Frontal cortex (tissue), 4 donors: ENCODE measurements around the gene PRKN. TPM values are rescaled to one million over a fixed set of nuclear protein-coding genes. Genes with fewer than 3 reads are reported as not detected.
"Not testable (repeated sequence)": the region's sequence is repeated elsewhere in the genome, so short reads cannot be mapped to it uniquely, and the experiment has no call there.

Experiments used
- DNase-seq, 2 donors: peaks; one replicate each; pipeline ENCODE4 v3.0.0; 2012; ENCODE audit warnings: low spot score in 2 of 2
- FAIRE-seq: peaks from 2 replicates; lab custom pipeline; 2012; peaks lifted over from hg19 to GRCh38; lab: Jason Lieb, UNC
- total RNA-seq: library from RNA; depleted of rRNA; stranded (reverse); fragments of >200 nt; gene quantifications from one replicate; pipeline ENCODE4 v1.2.3, GENCODE V29; 2014
- donor health status: control.
- donor health status: control.
- donor health status: control.

Gene PRKN
- total RNA-seq, 1 donor from 2014 or later = 6.1 TPM

- FAIRE-seq, DNase-seq: not testable (repeated sequence)
Observed at GRCh38 chr6:161861061-161861460, 866.5 kb downstream of the PRKN start.

GRCh38 chr6:161853657-161854056 is 873.9 kb downstream of the PRKN start:
- DNase-seq (no peak), FAIRE-seq (no peak)

GRCh38 chr6:161851486-161851885 is 876.1 kb downstream of the PRKN start:
- not testable (repeated sequence) for FAIRE-seq, DNase-seq

GRCh38 chr6:161850562-161850961 is 877.0 kb downstream of the PRKN start:
- no peak for DNase-seq
- FAIRE-seq = no peak

- DNase-seq (no peak), FAIRE-seq (no peak)
Observed at GRCh38 chr6:161847628-161848027, 879.9 kb downstream of the PRKN start.

GRCh38 chr6:161844804-161845203 is 882.8 kb downstream of the PRKN start:
- FAIRE-seq = no peak
- DNase-seq = no peak

GRCh38 chr6:161843066-161843465 is 884.5 kb downstream of the PRKN start:
- FAIRE-seq = no peak

GRCh38 chr6:161840380-161840779 is 887.2 kb downstream of the PRKN start:
- FAIRE-seq (no peak), DNase-seq (no peak)

More at GRCh38 chr6:161843066-161843465, 884.5 kb downstream of the PRKN start:
- DNase-seq = no peak

- DNase-seq = no peak
- no peak for FAIRE-seq
Observed at GRCh38 chr6:161838306-161839035, 889.1 kb downstream of the PRKN start.

- no peak for FAIRE-seq
- DNase-seq = no peak
Observed at GRCh38 chr6:161837854-161838253, 889.7 kb downstream of the PRKN start.

- FAIRE-seq = no peak
- no peak for DNase-seq
Observed at GRCh38 chr6:161837449-161837735, 890.2 kb downstream of the PRKN start.

GRCh38 chr6:161836643-161837448 is 890.7 kb downstream of the PRKN start:
- DNase-seq = peak in 1 of 2 donors; percentile 22

GRCh38 chr6:161835500-161836215 is 891.9 kb downstream of the PRKN start:
- FAIRE-seq = no peak

More at GRCh38 chr6:161836643-161837448, 890.7 kb downstream of the PRKN start:
- no peak for FAIRE-seq

GRCh38 chr6:161834426-161834825 is 893.1 kb downstream of the PRKN start:
- no peak for DNase-seq
- FAIRE-seq = no peak

More at GRCh38 chr6:161835500-161836215, 891.9 kb downstream of the PRKN start:
- DNase-seq = no peak

GRCh38 chr6:161833099-161833860 is 894.3 kb downstream of the PRKN start:
- no peak for DNase-seq
- FAIRE-seq = no peak

GRCh38 chr6:161832622-161833021 is 894.9 kb downstream of the PRKN start:
- DNase-seq (no peak), FAIRE-seq (no peak)

- no peak for DNase-seq
Observed at GRCh38 chr6:161830866-161831616, 896.5 kb downstream of the PRKN start.

GRCh38 chr6:161829291-161829729 is 898.3 kb downstream of the PRKN start:
- FAIRE-seq (no peak), DNase-seq (peak in 1 of 2 donors; percentile 10)

More at GRCh38 chr6:161830866-161831616, 896.5 kb downstream of the PRKN start:
- no peak for FAIRE-seq

- DNase-seq = no peak
- FAIRE-seq = no peak
Observed at GRCh38 chr6:161828355-161828754, 899.2 kb downstream of the PRKN start.
